GM21528 (cell line): ENCODE data around the gene GZF1.

Experiments used
- ATAC-seq: cut with Tn5 transposase; IDR thresholded peaks from one replicate; pipeline ENCODE4 v1.9.1; 2021; ENCODE audit warnings: mild to moderate bottlenecking, moderate library complexity; ENCODE audit not compliant: unreplicated experiment, low FRiP score

GZF1 gene

DNA sequence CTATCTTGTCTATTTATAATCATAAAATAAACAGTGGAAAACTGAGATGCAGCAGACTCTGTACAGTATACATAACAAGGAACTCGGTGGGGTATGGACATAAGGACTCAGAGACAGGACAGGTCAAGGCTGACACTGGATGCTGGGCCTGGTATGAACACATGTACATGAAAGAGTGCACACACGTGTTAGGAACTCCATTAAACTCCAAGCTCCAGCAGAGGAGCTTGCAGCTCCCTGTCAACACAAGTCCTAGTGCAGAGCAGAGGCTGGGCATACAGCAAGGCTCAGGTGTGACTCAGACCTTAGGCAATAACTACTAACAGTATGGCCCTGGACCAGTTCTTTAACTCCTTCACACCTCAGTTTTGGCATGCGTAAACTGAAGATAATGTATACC is 42.2 kb downstream of the GZF1 start:
- no peak for ATAC-seq

DNA sequence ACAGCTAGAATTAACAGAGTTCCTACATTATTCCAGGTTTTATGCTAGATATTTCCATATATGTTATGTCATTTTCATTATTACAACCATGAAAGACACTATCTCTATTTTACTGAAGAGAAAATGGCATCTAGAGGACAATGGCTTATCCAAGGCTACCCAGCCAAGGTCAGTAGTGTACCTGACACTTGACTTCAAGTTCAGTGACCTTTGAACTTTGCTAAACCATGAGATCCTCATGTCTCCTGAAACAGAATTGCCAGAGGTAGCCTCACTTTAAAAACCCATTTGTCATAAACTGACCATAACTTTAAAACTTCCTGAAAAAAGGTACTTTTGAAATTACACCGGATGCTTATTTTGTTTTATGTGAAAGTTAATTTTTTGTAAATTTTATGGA is 44.9 kb downstream of the GZF1 start:
- ATAC-seq: no peak

DNA sequence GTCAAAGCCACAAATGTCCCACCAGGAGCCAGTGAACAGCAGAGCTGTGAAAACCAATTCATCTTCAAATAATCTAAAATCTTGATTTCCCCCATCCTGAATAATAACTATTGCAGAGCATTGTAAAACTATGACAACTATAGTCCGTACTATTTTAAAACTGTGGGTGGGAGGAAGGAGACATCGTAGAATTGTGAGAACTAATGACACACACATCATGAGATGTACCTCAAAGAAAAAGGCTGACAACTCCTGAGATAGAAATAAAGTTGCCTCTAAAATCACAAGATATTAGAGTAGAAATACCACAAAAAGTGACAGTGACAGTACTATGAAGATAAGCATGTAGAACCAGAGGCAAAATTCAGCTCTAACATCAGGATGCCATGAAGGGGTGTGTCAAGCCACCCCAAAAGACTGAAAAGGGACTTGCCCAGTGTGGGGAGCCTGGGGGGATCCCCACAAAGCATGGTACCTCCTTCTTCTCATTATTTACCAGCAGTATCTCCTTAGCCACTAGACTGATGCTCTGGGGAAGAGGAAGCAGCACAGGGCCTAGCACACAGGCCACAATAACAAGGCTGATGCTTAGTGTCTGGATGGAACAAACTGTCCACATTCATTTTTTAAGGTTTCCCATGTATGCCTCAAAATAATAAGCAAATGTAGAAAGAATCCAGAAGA is 45.9 kb downstream of the GZF1 start:
- peak; percentile 81 for ATAC-seq

- no peak for ATAC-seq
Observed at GRCh38 chr20:23408957-23409356, 47.0 kb downstream of the GZF1 start.

DNA sequence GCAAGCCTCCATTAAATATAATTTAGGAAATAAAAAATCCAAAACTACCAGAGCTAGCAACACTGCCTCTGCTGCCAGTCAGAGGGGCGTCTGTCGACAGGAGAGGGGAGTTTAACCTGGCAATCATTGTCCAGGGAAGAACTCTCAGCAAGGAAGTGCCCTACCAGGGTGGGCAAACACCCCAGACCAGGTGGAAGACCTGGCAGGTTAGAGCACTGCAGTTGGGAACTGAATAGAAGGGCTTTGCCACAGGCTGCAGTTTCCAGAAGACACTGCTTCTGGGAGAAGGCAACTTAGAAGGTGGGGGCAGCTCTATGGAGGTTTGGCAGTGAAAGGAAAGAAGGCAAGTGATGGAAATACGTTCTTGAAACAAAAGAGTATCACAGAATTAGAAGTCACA is 47.8 kb downstream of the GZF1 start:
- ATAC-seq: no peak

DNA sequence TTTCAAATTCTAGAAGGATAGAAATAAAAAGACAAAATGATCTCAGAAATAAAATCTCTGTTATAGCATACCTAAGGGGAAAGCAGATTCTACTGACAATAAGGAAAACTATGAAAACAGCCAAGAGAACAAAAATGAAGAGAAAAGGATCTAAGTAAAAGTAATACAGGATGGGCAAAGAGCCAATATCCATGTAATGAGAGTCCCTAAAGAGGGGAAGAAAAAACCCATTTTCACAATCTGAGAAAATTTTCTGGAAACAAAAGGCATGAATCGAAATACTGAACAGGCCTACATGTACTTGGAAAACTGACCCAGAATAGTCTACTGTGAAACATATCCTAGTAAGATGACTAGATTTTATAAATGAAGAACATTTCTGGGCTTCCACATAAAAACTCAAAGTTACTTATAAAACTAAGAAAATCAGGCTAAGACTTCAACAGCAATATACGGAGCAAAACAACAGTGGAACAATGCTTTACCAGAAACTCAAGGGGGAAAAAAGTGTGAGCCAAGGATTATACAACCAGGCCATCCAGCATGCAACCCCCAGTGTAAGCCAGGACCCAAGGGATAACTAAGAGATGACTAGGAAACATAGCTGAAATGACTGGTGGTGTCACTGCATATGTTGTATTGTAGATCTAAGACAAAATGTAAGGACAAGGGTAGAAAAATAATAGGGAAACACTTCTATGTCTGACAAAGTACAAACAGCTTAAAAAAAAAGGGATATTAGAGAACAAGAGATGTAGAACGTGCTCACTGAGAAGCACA is 49.1 kb downstream of the GZF1 start:
- ATAC-seq: no peak

DNA sequence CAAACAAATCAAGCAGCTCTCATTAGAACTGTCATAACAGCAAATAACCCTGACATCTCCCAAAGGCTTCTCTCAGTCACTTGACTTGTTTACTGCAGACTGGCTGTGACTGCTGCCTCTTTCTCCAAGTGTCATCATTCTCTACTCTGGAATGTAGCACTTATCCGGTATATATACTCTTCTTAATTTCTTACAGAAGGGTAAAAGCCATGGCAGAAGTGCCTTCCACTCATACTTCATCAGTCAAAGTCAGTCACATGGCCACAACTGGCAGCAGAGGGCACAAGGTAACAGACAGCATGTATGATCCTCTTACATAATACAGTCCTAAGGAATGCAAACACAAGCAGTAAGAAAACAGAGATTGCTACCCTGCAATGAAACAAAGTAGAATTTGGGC is 50.0 kb downstream of the GZF1 start:
- no peak for ATAC-seq

DNA sequence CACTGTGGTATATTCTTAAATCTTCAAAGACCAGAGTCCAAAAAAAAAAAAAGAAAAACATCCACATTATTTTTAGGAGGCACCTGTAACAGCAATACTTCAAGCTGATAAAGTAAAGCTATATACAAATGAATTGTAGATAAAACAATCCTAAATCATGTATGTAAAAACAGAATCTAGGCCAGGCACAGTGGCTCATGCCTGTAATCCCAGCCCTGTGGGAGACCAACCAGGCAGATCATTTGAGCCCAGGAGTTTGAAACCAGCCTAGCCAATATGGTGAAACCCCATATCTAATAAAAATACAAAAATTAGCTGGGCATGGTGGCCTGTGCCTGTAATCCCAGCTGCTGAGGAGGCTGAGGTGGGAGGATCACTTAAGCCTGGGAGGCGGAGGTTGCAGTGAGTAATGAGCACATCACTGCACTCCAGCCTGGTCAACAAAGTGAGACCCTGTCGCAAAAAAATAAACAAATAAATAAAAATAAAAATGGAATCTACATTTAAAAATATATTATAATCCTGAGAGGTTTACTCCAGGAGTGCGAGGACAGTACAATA is 52.0 kb downstream of the GZF1 start:
- ATAC-seq: no peak

DNA sequence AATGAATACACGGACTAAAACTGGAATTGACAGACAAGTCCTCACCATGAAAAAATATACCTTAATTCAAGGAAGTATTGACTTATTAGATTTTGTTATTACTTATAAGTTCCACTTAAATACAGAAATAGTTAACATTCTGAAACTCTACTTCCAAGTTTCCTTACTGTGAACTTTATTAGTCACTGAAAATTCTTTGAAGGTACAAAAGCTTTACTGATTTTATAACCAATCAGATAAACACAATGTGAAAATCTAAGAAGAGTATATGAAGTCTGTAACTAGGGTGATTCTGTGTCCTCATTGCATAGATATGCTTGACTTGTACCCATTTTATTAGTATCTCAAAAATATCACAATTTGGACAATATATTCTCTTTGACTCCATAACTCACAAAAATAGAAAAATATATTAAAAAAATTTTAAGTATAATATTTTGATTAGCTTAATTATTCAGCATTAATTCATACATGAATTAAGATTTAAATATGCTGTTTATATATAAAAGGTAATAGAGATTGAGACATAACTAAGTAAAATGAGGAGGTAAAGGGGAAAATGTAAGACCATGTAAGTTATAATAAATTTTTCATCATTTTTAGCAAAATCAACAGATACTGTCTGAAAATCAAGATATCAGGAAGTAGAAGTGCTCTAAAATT is 52.7 kb downstream of the GZF1 start:
- ATAC-seq: no peak

DNA sequence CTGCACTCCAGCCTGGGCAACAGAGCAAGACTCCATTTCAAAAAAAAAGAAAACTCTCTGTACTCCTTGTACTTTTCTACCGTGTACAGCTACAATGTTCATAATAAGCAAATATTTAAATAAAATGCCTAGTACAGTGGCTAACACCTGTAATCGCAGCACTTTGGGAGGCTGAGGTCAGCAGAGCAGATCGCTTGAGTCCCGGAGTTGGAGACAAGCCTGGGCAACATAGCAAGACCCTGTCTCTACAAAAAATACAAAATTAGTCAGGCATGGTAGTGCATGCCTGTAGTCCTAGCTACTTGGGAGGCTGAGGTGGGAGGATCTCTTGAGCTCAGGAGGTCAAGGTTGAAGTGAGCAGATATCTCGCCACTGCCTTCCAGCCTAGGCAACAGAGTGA is 53.6 kb downstream of the GZF1 start:
- no peak for ATAC-seq

- no peak for ATAC-seq
Observed at GRCh38 chr20:23415959-23416583, 54.1 kb downstream of the GZF1 start.

DNA sequence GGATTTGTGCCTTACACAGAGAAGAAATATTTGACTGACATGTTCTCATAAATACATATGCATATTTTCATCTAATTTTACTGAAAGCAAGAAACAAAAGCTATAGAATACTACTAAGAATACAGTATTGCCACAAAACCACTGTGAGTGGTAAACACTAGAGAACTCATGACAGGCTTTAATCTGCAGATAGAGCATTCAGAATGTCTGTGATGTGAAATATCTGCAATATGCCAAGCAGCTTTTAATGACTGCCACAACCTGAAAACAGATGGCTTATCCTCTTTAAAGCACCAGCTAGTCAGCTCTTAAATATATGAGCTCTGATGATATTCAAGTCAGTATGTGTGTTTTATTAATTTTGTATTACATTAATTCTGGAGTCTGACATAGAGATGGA is 55.9 kb downstream of the GZF1 start:
- ATAC-seq: no peak

DNA sequence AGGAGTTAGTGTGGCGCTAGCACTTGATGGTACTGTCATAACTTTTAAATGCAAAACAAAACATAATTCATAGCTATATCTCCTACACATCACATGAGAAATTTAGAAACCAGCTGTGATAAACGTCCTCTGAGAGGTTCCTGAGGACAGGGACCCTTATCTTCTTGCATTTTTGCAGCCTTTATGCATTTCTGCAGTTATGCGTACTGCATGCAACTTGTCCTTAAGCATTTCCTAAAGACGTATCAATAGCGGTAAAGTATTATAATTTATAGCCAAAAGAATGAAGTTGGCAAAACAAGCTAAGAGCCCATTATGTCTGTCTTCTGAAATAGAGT is 57.6 kb downstream of the GZF1 start:
- ATAC-seq: no peak

DNA sequence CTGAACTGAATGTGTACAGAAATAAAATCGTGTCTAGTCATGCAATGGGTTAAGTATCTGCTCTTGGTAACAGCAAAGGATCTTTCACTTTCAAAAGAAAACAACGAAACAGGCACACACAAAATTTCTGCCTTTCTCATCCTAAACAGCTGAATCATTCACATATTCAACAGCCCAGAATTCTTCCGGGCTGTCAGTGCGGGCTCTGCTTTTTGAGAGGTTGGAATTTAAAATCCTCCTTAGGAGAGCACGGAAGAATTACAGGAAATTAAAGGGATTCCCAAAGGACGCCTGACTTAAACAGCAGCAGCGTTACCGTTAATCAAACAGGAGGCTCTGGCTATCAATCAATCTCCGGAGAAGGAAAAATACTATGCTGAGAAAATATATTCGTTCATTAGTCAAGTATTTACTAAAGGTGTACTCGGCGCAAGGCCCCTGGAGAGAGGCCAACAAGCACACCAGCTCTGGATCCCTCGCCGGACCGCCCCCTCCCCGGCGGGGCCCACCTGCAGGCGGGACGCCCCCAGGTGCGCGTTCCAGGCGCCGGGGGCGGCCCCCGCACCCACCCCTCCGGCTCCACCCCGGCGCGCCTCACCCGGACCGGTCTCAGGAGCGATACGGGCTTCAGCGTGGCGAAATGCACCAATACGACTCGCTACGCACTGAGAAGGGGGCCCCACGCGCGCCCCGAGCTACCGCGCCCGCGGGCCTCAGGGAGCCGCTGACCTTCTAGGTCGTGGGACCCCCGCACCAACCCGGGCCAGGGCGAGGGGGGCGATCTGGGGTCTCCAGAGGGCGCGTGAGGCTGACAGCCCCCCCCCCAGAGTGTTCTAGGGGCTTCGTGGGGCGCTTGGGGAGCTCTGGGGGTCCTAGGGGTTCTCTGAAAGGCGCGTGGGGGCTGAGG is 58.3 kb downstream of the GZF1 start:
- no peak for ATAC-seq

- peak; percentile 97 for ATAC-seq
Observed at GRCh38 chr20:23420943-23421931, 59.3 kb downstream of the GZF1 start, which contains the start of gene NAPB. TSS of gene NAPB (minus strand) at chr20:23421488. CDS start at chr20:23421402, 86 bp downstream.
